Central memory CD8-positive, alpha-beta T cell (primary cell): Measurements from ENCODE around the gene WDR91.
"Not testable (repeated sequence)": the region's sequence is repeated elsewhere in the genome, so short reads cannot be mapped to it uniquely, and the experiment has no call there.

ENCODE experiments used
- ATAC-seq: fragments of 150-1000 bp; cut with Tn5 transposase; replicated peaks from 2 replicates; pipeline ENCODE4 v1.10.0; 2022; ENCODE audit warnings: mild to moderate bottlenecking, moderate FRiP score, moderate number of reproducible peaks; ENCODE audit not compliant: poor library complexity, severe bottlenecking; ENCODE audit errors: extremely low read depth
- DNase-seq, 2 donors: peaks; one replicate each; pipeline ENCODE4 v3.0.0; 2021; ENCODE audit warnings: low spot score in 2 of 2
- H3K27ac Mint-ChIP-seq: one replicate; pipeline ENCODE4 v1.8.0; 2022; ENCODE audit warnings: low read depth, mild to moderate bottlenecking, moderate library complexity, mixed read lengths
- H3K27me3 Mint-ChIP-seq: one replicate; pipeline ENCODE4 v1.8.0; 2022; ENCODE audit warnings: mixed read lengths
- H3K36me3 Mint-ChIP-seq: one replicate; pipeline ENCODE4 v1.8.0; 2022; ENCODE audit warnings: mild to moderate bottlenecking, moderate library complexity, mixed read lengths; ENCODE audit not compliant: insufficient read depth
- H3K4me1 Mint-ChIP-seq: one replicate; pipeline ENCODE4 v1.8.0; 2022; ENCODE audit warnings: mixed read lengths
- H3K4me3 Mint-ChIP-seq: one replicate; pipeline ENCODE4 v1.8.0; 2022; ENCODE audit warnings: mild to moderate bottlenecking, moderate library complexity, mixed read lengths
- H3K9me3 Mint-ChIP-seq: one replicate; pipeline ENCODE4 v1.8.0; 2022; ENCODE audit warnings: mixed read lengths

WDR91 gene

DNA sequence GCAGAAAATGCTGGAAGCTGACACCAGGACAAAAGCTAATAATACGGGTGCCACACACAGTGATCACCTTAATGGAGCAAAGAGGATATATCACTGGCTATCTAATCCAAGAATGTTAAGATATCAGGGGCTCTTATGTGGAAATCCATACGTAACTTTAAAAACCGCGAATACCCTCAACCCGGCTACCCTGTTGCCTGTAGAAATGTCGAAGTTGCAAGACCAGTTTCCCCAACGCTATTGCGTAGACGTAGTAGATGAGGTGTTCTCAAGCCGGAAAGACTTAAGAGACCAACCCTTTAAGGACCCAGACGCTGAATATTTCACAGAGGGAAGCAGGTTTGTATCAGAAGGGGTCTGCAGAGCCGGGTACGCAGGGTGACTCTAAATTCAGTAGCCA is 33.0 kb downstream of the WDR91 start:
- DNase-seq (no peak), ATAC-seq (no peak)
- Mint-ChIP-seq H3K4me3 (no peak overlapping the region), H3K4me1 (no peaks in the 10 kb centered on the region), H3K36me3 (peaks cover 12% of the 10 kb centered on the region), H3K27ac (no peak overlapping the region), H3K27me3 (no peaks in the 10 kb centered on the region), H3K9me3 (peaks cover 15% of the 10 kb centered on the region)

DNA sequence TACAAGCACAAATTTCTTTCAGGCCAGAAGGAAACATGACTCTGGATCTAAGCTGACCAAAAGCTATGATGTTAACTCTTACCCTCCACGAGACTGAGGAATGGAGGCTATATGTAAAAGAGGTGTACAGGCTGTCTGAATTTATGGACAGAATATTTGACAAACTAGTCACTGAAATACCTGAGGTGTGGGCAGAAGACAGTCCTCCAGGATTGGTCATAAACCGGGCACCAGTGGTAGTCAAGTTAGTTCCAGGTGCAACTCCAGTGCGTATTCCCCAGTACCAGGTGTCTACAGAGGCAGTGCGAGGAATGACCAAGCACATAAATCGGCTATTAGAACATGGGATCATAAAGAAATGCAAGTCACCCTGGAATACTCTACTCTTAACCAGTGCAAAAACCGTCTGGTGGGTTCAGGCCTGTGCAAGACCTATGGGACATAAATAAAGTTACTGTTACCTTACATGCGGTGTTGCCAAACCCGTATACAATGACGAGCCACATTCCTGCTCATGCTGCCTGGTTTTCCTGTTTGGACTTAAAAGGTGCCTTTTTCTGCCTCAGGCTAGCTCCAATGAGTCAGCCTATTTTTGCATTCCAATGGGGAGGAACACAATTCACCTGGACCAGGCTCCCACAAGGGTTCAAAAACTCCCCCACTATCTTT is 34.2 kb downstream of the WDR91 start:
- ATAC-seq (no peak), DNase-seq (no peak)
- H3K4me1 Mint-ChIP-seq, result peaks cover 6% of the 10 kb centered on the region
- peaks cover 15% of the 10 kb centered on the region for H3K9me3 Mint-ChIP-seq
- H3K4me3 Mint-ChIP-seq, result no peak overlapping the region
- no peak overlapping the region for H3K27ac Mint-ChIP-seq
- H3K36me3 Mint-ChIP-seq, result peaks cover 9% of the 10 kb centered on the region
- H3K27me3 Mint-ChIP-seq, result no peaks in the 10 kb centered on the region

DNA sequence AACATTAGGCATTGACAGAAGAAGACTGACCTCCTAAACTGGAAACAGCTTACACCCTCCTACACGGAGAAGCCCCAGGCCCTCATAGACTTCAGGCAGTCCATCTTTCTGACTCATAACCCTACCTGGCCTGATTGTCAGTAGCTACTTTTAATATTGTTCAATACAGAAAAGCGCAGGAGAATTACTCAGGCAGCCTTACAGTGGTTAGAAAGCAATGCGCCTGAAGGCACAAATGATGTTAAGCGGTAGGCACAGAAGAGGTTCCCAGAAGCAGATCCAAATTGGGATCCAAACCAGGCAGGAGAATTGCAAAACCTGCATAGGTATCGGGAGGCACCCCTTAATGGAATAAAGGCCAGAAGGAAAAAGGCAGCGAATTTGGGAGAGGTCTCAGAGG is 35.4 kb downstream of the WDR91 start:
- Mint-ChIP-seq H3K4me3 (no peak overlapping the region), H3K27ac (peak overlapping the region; percentile 13), H3K4me1 (peaks cover 9% of the 10 kb centered on the region), H3K9me3 (peaks cover 6% of the 10 kb centered on the region), H3K27me3 (no peaks in the 10 kb centered on the region), H3K36me3 (peaks cover 4% of the 10 kb centered on the region)
- DNase-seq (no peak), ATAC-seq (no peak)

DNA sequence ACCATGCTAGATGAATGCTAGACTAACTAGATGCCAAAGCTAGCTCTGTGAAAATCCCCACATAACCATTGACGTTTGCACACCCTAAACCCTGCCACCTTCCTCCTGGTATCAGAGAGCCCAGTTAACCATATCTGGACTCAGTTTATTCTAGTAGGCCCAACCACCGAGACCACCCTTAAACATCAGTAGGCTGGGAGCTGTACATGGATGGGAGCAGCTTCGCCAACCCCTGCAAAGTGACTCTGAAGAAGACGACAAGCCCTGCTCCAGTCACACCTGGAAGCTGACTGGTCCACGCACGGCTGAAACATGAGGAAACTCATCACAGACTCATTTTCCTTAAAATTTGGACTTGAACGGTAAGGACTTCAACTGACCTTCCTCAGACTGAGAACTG is 36.4 kb downstream of the WDR91 start:
- Mint-ChIP-seq H3K4me3 (no peak overlapping the region), H3K9me3 (no peaks in the 10 kb centered on the region), H3K36me3 (peaks cover 6% of the 10 kb centered on the region), H3K27me3 (no peaks in the 10 kb centered on the region), H3K4me1 (peaks cover 10% of the 10 kb centered on the region), H3K27ac (no peak overlapping the region)
- DNase-seq (no peak), ATAC-seq (no peak)

DNA sequence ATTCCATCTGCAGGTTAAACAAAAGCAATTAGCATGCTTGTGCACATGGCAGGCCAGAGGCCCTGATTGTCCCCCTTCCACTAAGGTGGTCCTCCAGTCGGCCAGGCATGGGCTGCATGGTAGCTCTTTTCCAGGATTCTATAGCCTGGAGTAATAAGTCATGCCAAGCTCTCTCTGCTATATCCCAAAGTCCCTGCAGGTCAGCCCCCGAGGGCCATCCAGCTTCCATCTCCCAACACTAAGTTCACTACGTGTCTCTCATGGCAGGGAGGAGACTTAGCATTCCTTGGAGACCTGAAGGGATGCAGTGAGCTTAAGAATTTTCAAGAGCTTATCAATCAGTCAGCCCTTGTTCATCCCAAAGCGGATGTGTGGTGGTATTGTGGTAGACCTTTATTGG is 37.4 kb downstream of the WDR91 start:
- not testable (repeated sequence) for H3K9me3 Mint-ChIP-seq, DNase-seq, H3K27ac Mint-ChIP-seq, ATAC-seq, H3K27me3 Mint-ChIP-seq, H3K4me3 Mint-ChIP-seq
- Mint-ChIP-seq H3K4me1 (peaks cover 20% of the 10 kb centered on the region), H3K36me3 (peaks cover 17% of the 10 kb centered on the region)

DNA sequence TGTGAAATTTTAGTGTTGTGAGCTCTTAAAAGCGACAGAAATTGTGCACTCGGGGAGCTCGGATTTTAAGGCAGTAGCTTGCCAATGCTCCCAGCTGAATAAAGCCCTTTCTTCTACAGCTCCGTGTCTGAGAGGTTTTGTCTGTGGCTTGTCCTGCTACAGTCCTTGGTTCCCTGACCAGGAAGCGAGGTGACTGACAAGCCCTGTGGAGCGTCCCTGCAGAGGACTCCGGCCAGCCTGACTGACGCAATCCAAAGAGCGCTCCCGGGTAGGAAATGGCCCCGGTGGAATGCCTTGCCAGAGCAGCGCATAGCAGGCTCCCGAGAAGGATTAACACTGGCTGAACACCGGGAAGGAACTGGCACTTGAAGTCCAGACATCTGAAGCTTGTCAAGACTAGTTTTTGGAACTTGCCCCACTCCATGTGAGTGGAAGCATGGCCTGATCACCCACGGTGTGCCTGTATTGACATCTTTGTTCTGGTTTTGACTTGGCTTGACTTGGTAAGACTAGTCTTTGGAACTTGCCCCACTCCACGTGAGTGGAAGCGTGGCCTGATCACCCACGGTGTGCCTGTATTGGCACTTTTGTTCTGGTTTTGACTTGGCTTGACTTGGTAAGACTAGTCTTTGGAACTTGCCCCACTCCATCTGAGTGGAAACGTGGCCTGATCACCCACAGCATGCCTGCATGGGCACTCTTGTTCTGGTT is 39.6 kb downstream of the WDR91 start:
- not testable (repeated sequence) for H3K27me3 Mint-ChIP-seq, ATAC-seq, H3K9me3 Mint-ChIP-seq
- peaks cover 40% of the 10 kb centered on the region for H3K4me1 Mint-ChIP-seq
- peak overlapping the region; percentile 96 for H3K27ac Mint-ChIP-seq
- DNase-seq, result peak in 1 of 2 donors; percentile 6
- peak overlapping the region; percentile 81 for H3K4me3 Mint-ChIP-seq
- peaks cover 21% of the 10 kb centered on the region for H3K36me3 Mint-ChIP-seq

DNA sequence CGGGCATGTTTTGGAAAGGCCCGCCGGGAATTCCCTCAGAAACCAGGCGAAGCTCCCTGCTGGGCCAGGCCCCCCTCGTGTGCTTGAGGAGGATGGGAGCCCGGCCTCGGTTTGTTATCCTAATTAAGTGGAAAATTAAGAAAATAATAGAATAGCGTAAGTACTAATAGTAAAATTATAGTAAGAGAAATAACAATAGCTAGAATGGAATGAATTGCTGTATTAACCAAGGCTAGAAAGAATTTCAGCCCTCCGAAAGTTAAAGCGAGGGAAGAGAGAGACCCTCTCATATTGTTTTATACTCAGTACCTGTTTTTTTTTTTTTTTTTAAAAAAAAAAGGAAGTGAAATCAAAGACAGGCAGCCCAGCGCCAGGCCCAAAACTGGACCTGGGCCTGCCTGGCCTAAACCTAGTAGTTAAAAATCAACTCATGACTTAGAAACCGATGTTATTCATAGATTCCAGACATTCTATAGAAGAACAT is 40.3 kb downstream of the WDR91 start:
- not testable (repeated sequence) for H3K9me3 Mint-ChIP-seq, H3K27me3 Mint-ChIP-seq, ATAC-seq, DNase-seq
- H3K36me3 Mint-ChIP-seq, result peaks cover 20% of the 10 kb centered on the region
- peaks cover 44% of the 10 kb centered on the region for H3K4me1 Mint-ChIP-seq
- H3K27ac Mint-ChIP-seq, result peak overlapping the region; percentile 96
- H3K4me3 Mint-ChIP-seq, result peak overlapping the region; percentile 81

DNA sequence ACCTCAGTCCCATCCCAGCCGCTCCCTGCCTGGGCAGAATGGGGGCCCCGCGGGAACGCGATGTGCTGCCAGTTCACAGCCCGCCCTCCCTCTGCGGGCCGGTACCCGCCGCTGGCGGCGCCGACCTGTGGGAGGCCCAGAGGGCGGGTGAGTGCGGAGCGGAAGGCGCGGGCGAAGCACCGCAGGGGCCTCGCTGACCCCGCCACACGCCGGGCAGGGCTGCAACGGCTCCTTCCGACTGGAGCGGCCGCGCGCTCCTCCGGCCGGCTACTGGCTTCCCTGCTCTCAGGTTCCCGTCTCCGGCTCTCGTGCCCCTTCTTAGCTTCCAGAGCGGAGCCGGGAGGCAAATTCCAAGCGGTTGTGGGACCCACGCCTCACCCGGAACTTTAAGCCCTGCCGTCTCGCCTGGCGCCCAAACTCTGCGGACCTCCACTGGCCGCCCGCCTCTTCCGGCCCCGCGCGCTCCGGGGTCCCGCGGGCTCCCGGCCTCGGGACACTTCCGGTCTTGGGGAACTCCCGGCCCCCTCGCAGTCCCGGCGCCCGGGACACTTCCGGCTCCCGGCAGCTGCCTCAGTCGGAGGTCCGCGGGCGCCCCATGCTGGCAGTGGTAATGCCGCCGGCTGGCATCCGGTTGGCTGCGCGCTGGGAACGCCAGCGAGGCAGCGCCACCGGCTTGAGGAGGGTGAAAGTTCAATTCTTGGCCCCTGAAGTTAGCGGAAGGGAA is 40.9 kb downstream of the WDR91 start, which contains the start of gene CYREN:
Gene CYREN (minus strand): TSS at position 434 of the 724 bp plus-strand sequence. CDS start 1,785 bp downstream, outside the sequence.
- no peaks in the 10 kb centered on the region for H3K9me3 Mint-ChIP-seq
- H3K4me3 Mint-ChIP-seq, result peak within 1 kb of the TSS; percentile 81
- peaks cover 25% of the 10 kb centered on the region for H3K36me3 Mint-ChIP-seq
- peak within 1 kb of the TSS; percentile 96 for H3K27ac Mint-ChIP-seq
- no peaks in the 10 kb centered on the region for H3K27me3 Mint-ChIP-seq
- peak; percentile 71 to 73 for DNase-seq
- H3K4me1 Mint-ChIP-seq, result peaks cover 44% of the 10 kb centered on the region
- peak; percentile 76 for ATAC-seq

DNA sequence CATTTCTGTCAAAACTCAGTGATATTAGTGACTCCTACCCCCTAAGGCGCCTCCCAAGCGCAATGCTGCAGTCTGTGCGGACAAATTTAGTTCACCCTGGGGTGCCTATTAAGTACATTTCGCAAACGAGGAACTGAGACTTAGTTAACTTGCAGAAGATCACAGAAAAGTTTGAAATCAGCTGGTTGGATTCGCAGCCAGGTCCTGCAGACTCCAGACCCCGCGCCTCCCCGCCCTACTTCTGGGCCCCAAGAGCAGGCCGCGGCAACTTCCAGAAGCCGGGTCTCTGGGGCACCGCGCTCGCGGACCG is 41.4 kb downstream of the WDR91 start:
- Mint-ChIP-seq H3K27ac (peak overlapping the region; percentile 96), H3K27me3 (no peaks in the 10 kb centered on the region), H3K36me3 (peaks cover 26% of the 10 kb centered on the region), H3K4me1 (peaks cover 44% of the 10 kb centered on the region), H3K9me3 (no peaks in the 10 kb centered on the region), H3K4me3 (peak overlapping the region; percentile 81)
- no peak for DNase-seq
- peak; percentile 8 for ATAC-seq

DNA sequence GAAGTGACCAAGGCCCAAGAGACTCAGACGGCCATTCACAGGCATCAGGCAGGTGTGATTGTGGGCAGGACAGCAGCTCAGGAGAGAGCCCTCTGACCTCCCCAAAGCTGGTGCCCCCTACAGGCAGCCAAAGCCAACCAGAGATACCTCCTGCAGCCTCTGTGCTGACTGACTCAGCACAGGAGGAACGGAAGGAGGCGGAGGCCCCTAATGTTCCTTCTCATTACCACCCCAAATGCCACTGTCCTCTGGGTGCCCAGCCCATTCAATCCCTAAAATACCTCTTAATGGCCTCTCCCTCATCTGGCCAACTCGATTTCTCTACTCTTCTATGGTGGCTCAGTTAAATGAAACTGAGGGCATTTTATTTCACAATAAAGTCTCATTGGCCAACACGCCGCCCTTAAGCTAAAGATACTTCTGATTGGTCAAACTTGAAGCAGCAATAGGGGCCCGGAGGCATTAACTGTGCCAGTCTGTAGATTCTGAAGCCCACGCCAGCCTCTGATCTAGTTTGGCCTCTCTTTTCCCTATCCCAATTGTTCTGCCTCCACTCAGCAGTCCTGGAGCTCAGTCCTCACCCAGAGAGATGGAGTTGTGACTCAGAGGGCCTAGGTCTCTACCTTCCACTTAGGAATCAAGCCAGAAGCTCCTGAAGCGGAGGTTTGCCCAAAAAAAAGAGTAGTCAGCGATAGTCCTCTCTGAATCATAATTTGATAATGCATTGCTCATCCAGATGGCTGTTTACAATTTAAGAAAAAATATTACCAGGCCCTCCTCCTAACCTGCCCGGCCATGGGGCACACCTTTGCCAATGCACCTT is 42.0 kb downstream of the WDR91 start:
- Mint-ChIP-seq H3K36me3 (peaks cover 26% of the 10 kb centered on the region), H3K27ac (peak overlapping the region; percentile 96), H3K4me3 (peak overlapping the region; percentile 81), H3K4me1 (peaks cover 45% of the 10 kb centered on the region), H3K27me3 (no peaks in the 10 kb centered on the region), H3K9me3 (no peaks in the 10 kb centered on the region)
- ATAC-seq, result peak; percentile 38
- DNase-seq, result peak; percentile 23 to 38

DNA sequence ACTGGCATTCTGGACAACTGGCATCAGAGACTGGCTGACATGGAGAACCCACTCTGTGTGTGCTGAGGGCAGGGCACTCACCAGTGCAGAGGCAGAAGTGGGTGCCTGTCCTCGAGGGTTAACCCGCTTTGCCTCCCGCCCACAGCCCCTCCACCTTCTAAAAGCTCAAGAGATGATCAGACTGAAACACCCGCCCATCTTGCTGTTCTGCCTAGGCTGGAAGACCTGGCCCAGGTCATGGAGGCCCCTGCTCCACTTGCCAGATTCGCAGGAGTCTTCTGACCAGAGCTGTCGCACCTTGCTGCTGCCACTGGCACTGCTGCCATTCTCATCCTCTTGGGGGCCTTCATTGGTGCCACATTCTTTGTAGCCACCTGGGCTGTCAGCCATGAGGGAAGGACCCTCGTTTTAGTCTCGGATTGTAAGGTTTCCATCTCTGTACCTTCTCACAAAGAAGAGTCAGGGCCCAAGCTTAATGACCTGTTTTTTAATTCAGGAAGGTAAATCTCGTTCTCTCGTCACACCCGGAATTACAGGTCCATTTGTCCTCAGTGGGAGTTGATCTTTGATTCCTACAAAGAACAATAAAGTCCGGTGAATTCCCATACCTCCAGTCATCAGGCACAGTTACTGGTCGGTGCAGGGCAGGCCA is 42.7 kb downstream of the WDR91 start:
- Mint-ChIP-seq H3K27me3 (no peaks in the 10 kb centered on the region), H3K27ac (peak overlapping the region; percentile 96), H3K4me1 (peaks cover 52% of the 10 kb centered on the region), H3K36me3 (peaks cover 26% of the 10 kb centered on the region), H3K4me3 (peak overlapping the region; percentile 81), H3K9me3 (no peaks in the 10 kb centered on the region)
- no peak for DNase-seq
- no peak for ATAC-seq

DNA sequence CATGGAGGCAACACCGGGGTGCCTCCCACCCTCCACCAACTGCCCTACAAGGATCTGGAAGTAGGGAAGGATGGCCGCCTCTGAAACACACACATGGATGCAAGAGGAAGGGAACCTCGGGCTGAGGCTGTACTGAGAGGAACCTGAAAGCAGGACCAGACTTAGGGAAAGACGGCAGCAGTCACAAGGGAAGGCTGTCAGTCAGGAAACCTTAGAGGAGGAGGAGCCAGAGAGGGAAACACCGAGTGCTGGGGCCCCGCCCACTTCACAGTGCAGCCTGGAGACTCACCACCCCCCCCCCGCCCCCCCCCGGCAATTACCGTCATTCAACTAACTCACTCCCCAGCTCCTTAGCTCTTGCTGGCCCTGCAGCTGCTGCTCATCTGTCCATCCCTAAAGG is 43.3 kb downstream of the WDR91 start:
- ATAC-seq (no peak), DNase-seq (no peak)
- Mint-ChIP-seq H3K9me3 (no peaks in the 10 kb centered on the region), H3K27me3 (no peaks in the 10 kb centered on the region), H3K36me3 (peaks cover 26% of the 10 kb centered on the region), H3K27ac (peak overlapping the region; percentile 96), H3K4me3 (peak overlapping the region; percentile 81), H3K4me1 (peaks cover 52% of the 10 kb centered on the region)
